Coronary artery (tissue), 2 donors: ENCODE data around the gene XXYLT1.

Experiments used
- DNase-seq: peaks from one replicate; pipeline ENCODE4 v3.0.0-alpha.2; 2017; ENCODE audit warnings: low spot score
- H3K27ac ChIP-seq, 2 donors: fragments of 200-600 bp; sonication (generic); one replicate each; pipeline ENCODE4 v1.5.1; 2016 to 2019
- H3K4me3 ChIP-seq: fragments of 200-600 bp; sonication (generic); 2 replicates; pipeline ENCODE4 v1.5.1; 2016; ENCODE audit warnings: mild to moderate bottlenecking, moderate library complexity
- CTCF ChIP-seq: fragments of 200-600 bp; sonication (generic); IDR thresholded peaks from one replicate; pipeline ENCODE4 v1.5.1; 2019; ENCODE audit warnings: antibody characterized with exemption

The XXYLT1 gene

DNA sequence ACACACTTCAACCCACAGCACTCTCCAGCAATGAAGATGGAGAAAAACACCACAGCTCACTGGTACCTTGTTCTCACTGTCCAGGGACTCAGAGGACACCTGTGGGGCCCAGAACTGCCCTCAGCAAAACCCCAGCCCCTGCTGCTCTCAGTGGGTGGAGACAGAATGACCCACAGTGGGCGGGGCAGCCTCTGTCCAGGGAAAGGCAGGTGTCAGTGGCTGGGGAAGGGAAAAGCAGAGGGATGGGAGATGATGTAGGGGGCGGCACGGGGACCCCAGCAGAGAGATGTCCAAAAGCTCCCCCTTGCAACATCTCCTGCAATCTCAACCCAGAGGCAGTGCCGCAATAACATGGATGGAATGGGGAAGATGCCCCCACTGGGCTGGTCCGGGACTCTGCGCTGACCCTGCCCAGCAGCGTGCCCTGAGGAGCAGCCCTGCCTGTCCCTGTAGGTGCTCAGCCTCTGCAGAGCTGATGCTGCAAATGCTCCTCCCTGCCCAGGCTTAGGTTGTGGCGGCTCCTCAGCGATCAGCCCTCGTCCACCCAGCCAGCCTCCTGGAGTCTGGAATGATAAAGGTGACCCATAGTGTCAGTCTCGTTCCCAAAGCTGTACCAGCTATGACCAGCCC, 193.9 kb downstream of the XXYLT1 start:
- DNase-seq = no peak
- H3K4me3 ChIP-seq = no peak overlapping the region
- H3K27ac ChIP-seq = no peak overlapping the region
- TF ChIP-seq CTCF = no peak

- DNase-seq = no peak
- H3K27ac ChIP-seq = no peak overlapping the region
Measured at GRCh38 chr3:195075941-195076875, 194.8 kb downstream of the XXYLT1 start.

GRCh38 chr3:195075199-195075940, 195.6 kb downstream of the XXYLT1 start:
- no peak for TF ChIP-seq CTCF
- no peak overlapping the region for H3K4me3 ChIP-seq
- H3K27ac ChIP-seq = no peak overlapping the region
- DNase-seq = no peak

More at GRCh38 chr3:195075941-195076875, 194.8 kb downstream of the XXYLT1 start:
- TF ChIP-seq CTCF = no peak
- no peak overlapping the region for H3K4me3 ChIP-seq

DNA sequence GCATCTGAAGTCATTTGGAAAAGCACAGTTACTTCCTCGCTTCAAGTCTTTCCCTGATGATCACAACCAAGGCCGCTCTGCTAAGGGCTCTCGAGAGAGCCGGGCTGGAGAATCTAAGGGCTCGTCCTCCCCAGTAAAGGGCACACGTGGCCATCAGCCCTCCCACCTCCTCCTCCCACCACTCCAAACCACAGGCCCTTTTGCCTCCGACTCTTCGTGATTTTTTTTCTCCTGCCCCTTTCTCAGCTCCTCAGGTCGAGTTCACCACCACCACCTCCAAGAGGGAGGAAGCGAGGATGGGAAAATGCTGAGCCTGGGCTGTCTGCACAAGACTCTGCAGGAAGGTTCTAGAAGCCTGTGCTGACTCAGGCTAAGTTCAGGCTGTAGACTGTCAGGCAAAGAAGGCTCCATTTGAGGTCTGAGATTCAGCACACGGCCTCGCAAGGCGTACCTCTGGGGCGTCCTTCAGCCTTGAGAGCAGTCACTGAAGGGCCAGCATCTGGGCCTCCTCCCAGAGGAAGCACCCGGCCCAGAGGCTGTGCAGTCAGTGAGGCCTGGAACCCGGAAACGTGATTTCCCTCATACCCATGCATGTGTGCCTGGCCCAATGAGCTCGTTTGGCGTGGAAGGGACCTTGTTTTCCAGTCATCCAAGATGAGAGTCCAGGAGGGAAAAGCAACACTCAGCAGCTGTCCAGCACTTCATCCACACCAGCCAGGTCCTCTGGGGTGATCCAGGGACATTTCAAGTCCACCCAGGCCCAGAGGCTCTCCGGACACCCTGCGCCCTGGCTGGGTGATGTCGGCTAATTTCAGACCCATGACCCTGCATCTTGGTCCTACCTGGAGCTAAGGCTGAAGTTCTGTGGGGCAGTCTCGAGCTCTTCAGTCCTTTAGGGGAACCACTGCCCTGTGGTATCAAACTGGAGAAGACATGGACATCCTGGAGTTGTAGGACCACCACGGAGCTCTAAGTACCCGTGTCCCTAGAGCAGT, 196.8 kb downstream of the XXYLT1 start:
- TF ChIP-seq CTCF = no peak
- Histone ChIP-seq H3K4me3 (no peak overlapping the region), H3K27ac (no peak overlapping the region)
- no peak for DNase-seq

DNA sequence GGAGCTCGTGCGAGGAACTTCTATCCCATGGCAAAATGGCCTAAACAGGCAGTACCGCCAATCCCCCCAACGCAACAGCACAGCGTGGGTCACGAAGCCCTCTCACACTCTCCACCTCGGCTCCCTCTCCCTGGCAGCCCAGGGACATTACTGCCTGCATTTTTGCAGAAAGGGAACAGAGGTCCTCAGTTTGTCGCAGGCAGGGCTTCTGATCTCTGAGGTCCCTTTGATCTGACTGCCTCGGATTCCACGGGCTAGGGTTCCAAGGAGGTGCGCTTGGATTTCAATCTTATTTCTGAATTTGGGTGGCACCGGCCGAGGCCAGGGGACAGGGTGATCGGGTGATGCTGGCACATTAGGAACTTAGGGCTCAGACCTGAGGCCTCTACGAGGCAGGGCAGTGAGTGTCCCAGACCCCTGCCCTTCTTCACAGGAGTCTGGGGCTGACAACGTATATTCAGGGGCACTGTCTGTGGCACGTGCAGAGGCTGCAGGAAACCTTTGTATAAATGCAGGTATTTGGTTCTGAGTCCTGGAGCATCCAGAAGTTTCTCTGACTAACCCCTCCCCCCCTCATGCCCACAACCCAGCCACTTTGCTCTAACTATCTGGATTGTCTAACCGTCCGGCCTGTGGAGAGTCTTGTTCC, 197.9 kb downstream of the XXYLT1 start:
- H3K27ac ChIP-seq = no peak overlapping the region
- no peak overlapping the region for H3K4me3 ChIP-seq
- no peak for TF ChIP-seq CTCF
- no peak for DNase-seq
